ENCODE data around the gene VAV2.

The VAV2 gene

DNA sequence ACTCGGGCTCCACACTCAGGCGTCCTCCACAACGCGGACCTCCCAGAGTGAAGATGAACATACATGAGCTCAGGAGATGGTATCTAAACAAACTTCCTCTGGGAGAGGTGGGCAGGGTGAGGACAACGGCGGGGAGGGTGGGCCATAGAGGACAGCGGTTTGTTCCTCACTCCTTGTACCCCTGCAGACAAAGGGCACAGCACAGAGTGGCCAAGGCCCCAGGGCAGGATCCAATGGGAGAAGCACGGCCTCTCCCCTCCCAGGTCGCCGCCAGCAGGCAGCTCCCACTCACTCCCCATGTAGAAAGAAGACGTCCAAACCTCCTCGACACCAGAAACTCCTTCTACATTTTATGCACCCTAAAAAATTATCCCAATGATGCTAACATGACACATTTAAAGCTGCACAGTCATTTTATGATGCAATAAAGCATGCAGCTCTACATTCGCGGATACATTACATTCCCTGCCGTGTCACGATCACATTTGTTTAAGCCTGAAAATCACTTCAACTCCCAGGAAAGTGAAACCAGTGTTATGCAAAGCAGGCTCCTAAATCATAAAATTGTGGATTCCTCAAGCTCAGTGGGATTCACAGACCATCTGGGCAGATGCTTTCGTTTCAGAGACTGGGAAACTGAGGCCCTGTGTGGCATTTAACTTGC is 166.4 kb downstream of the VAV2 start:
- no peak for DNase-seq (ENCODE audit: low spot score)
- in situ Hi-C loops (cut with MboI; ENCODE audit: low pct_unique_long_range_greater_than_20kb, low sequenced_read_pairs, unreplicated experiment), result no loop called here
- TF ChIP-seq, protein P1, sequence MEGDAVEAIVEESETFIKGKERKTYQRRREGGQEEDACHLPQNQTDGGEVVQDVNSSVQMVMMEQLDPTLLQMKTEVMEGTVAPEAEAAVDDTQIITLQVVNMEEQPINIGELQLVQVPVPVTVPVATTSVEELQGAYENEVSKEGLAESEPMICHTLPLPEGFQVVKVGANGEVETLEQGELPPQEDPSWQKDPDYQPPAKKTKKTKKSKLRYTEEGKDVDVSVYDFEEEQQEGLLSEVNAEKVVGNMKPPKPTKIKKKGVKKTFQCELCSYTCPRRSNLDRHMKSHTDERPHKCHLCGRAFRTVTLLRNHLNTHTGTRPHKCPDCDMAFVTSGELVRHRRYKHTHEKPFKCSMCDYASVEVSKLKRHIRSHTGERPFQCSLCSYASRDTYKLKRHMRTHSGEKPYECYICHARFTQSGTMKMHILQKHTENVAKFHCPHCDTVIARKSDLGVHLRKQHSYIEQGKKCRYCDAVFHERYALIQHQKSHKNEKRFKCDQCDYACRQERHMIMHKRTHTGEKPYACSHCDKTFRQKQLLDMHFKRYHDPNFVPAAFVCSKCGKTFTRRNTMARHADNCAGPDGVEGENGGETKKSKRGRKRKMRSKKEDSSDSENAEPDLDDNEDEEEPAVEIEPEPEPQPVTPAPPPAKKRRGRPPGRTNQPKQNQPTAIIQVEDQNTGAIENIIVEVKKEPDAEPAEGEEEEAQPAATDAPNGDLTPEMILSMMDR (IDR thresholded peaks at IDR 0.05; ENCODE audit: extremely low read depth, insufficient read depth, missing control alignments), result no peak

- in situ Hi-C loops (cut with MboI; ENCODE audit: low pct_unique_long_range_greater_than_20kb, low sequenced_read_pairs, unreplicated experiment), result no loop called here
- TF ChIP-seq, protein P1 (IDR thresholded peaks at IDR 0.05; ENCODE audit: extremely low read depth, insufficient read depth, missing control alignments), result no peak
- DNase-seq (ENCODE audit: low spot score), result no peak
Measured at GRCh38 chr9:133824802-133825186, 167.3 kb downstream of the VAV2 start.

DNA sequence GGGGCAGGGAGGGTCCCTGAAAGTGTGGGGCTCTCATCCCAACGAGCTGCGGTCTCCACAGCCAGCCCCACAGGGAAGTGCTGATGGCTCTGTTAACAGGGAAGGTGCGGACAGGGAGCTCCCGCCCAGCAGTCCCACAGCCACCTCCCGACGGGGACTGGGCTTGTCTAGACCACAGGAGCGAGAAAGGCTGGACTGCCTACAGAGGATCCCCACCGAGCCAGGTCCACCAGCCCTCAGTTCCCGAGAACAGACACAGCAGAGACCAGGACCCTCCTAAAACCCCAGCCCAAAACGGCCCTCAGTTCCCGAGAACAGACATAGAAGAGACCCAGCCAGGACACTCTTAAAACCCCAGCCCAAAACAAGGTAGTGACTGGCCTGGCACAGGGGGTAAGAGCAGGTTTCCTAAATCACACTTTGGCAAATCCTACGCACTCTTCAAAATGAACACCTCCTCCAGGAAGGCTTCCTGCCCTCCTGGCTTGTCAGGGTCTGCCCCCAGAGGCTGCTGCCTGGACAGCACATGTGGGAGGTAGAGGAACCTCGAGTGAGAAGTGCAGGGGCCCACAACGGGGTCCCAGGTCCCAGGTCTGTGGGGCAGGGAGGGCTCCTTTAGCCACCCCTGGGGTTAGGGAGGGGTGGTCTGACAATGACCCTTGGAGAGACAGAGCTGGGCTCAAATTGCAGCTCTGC is 167.9 kb downstream of the VAV2 start:
- in situ Hi-C loops (cut with MboI; ENCODE audit: low pct_unique_long_range_greater_than_20kb, low sequenced_read_pairs, unreplicated experiment), result no loop called here
- DNase-seq (ENCODE audit: low spot score), result no peak
- TF ChIP-seq, protein P1 (IDR thresholded peaks at IDR 0.05; ENCODE audit: extremely low read depth, insufficient read depth, missing control alignments), result peak; percentile 14

- TF ChIP-seq, protein P1 (IDR thresholded peaks at IDR 0.05; ENCODE audit: extremely low read depth, insufficient read depth, missing control alignments), result no peak
- in situ Hi-C loops (cut with MboI; ENCODE audit: low pct_unique_long_range_greater_than_20kb, low sequenced_read_pairs, unreplicated experiment), result no loop called here
- peak; percentile 78 for DNase-seq (ENCODE audit: low spot score)
Measured at GRCh38 chr9:133823189-133824105, 168.7 kb downstream of the VAV2 start.

GRCh38 chr9:133822430-133823065 is 169.6 kb downstream of the VAV2 start:
- TF ChIP-seq, protein P1 (IDR thresholded peaks at IDR 0.05; ENCODE audit: extremely low read depth, insufficient read depth, missing control alignments), result no peak
- in situ Hi-C loops (cut with MboI; ENCODE audit: low pct_unique_long_range_greater_than_20kb, low sequenced_read_pairs, unreplicated experiment), result no loop called here
- DNase-seq (ENCODE audit: low spot score), result peak; percentile 80

All from GM13977 (cell line).